Measurements from ENCODE around the gene ANKS6. TPM values are rescaled to one million over a fixed set of nuclear protein-coding genes. Genes with fewer than 3 reads are reported as not detected.

The ANKS6 gene
- total and polyA plus RNA-seq, 2 of the 4 experiments (the other 2 are of a cell fraction), result 9.0 to 23.6 TPM

DNA sequence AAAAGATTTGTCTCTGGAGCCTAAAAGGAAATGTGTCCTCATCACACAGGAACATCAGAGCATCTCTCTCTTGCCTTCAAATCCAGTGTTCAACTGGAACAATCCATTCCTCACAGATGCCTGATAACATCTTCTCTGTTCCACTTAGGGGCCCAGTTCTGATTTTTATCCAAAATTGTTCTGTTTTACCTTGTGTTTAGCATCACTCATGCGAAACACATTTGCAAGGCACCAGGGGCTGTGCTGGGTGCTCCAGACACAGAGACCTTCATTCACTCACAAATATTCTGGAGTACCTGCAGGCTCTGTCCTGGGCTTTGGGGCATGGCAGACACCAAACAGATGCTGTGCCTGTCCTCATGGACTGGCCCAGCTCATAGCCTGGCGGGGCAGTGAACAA, 101.4 kb downstream of the ANKS6 start:
- in situ Hi-C loops (cut with MboI; ENCODE audit: low sequenced_read_pairs), result no loop called here
- POLR2A ChIA-PET (ENCODE audit: unreplicated experiment), result no interaction called here
- Histone ChIP-seq H2BK5ac (ENCODE audit: low read depth, low read length, poor library complexity, severe bottlenecking) (no peak overlapping the region), H3K4ac (ENCODE audit: low read depth, low read length) (no peak overlapping the region), H3K18ac (ENCODE audit: low read depth, low read length) (no peak overlapping the region), H3K9me3 (ENCODE audit: control insufficient read depth, insufficient read depth, low read length) (no peaks in the 10 kb centered on the region), H3K4me2 (ENCODE audit: low read depth, low read length) (no peak overlapping the region), H2AK9ac (replicated peaks; ENCODE audit: low read depth, low read length, poor library complexity) (no peak overlapping the region), H2BK20ac (ENCODE audit: low read depth, low read length) (no peak overlapping the region), H2AK5ac (ENCODE audit: low read depth, low read length) (no peak overlapping the region), H3K9ac (ENCODE audit: low read depth, low read length) (no peak overlapping the region), H4K20me1 (ENCODE audit: insufficient read depth, low read length) (peaks cover 41% of the 10 kb centered on the region), H3K56ac (ENCODE audit: extremely low read depth, insufficient read depth, low read length) (no peak overlapping the region), H3K27ac (ENCODE audit: insufficient read depth, low read length) (no peak overlapping the region), H3K4me1 (ENCODE audit: control insufficient read depth, insufficient read depth, low read length) (no peaks in the 10 kb centered on the region), H4K8ac (ENCODE audit: low read depth in 2 of 2, low read length in 2 of 2) (no peak overlapping the region), H3K23ac (ENCODE audit: low read depth, low read length) (peak overlapping the region; percentile 40; the same call in 1 of the 2 replicates), H3K27me3 (ENCODE audit: control insufficient read depth, insufficient read depth, low read length) (peaks cover 4% of the 10 kb centered on the region), H3K79me1 (ENCODE audit: low read depth in 1 of 2, low read length in 2 of 2) (peaks cover 2 to 45% of the 10 kb centered on the region in 2 experiments; a peak in 3 of 4 replicates), H3K36me3 (ENCODE audit: control insufficient read depth, insufficient read depth, low read length) (no peaks in the 10 kb centered on the region), H3K14ac (replicated peaks; ENCODE audit: low read depth, low read length) (no peak overlapping the region; the same call in 1 of the 2 replicates), H2BK120ac (ENCODE audit: low read depth, low read length) (no peak overlapping the region), H4K91ac (ENCODE audit: insufficient read depth, low read depth, low read length) (no peak overlapping the region), H2BK15ac (ENCODE audit: low read depth, low read length) (no peak overlapping the region), H2AFZ (replicated peaks; ENCODE audit: low read length, poor library complexity) (no peak overlapping the region), H3K4me3 (ENCODE audit: insufficient read depth, low read depth, low read length) (no peak overlapping the region), H4K5ac (ENCODE audit: low read depth, low read length) (no peak overlapping the region), H3K9me1 (ENCODE audit: insufficient read depth, low read length) (peaks cover 7% of the 10 kb centered on the region; the same call in 1 of the 2 replicates)
- WGBS, 2 experiments (ENCODE audit: extremely low coverage in 2 of 2, insufficient read length in 1 of 2), result 93% methylated on average over 2 of the region's 2 CpGs; no CpG with 5 or more reads in 1 of the 2 experiments
- ATAC-seq (ENCODE audit: low read depth), result no peak
- BruUV-seq (replicated peaks), result no TSS peak
- dilution Hi-C loops (cut with HindIII; ENCODE audit: low sequenced_read_pairs, unreplicated experiment), result no loop called here
- intact Hi-C loops (cut with micrococcal nuclease), result no loop called here
- CTCF ChIA-PET, result no interaction called here
- TF ChIP-seq, protein P1, sequence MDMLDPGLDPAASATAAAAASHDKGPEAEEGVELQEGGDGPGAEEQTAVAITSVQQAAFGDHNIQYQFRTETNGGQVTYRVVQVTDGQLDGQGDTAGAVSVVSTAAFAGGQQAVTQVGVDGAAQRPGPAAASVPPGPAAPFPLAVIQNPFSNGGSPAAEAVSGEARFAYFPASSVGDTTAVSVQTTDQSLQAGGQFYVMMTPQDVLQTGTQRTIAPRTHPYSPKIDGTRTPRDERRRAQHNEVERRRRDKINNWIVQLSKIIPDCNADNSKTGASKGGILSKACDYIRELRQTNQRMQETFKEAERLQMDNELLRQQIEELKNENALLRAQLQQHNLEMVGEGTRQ (IDR thresholded peaks at IDR 0.05; ENCODE audit: low read depth, low read length), result no peak
- TF ChIP-seq BHLHE40 (IDR thresholded peaks at IDR 0.05; ENCODE audit: low read depth, low read length) (no peak), MXI1 (IDR thresholded peaks at IDR 0.05; ENCODE audit: borderline replicate concordance, low read depth, low read length) (no peak), FOS (IDR thresholded peaks at IDR 0.05; ENCODE audit: low read depth, low read length) (no peak), MAFK (IDR thresholded peaks at IDR 0.05; ENCODE audit: low read depth, low read length) (no peak), MAZ (IDR thresholded peaks at IDR 0.05; ENCODE audit: borderline replicate concordance, low read depth, low read length) (no peak)
- no peak for DNase-seq

All from IMR-90 (cell line).